ENCODE measurements around the gene ADGRD2.
A peak's percentile ranks its signal among the peaks of the same experiment; 100 is the strongest.

The ADGRD2 gene

DNA sequence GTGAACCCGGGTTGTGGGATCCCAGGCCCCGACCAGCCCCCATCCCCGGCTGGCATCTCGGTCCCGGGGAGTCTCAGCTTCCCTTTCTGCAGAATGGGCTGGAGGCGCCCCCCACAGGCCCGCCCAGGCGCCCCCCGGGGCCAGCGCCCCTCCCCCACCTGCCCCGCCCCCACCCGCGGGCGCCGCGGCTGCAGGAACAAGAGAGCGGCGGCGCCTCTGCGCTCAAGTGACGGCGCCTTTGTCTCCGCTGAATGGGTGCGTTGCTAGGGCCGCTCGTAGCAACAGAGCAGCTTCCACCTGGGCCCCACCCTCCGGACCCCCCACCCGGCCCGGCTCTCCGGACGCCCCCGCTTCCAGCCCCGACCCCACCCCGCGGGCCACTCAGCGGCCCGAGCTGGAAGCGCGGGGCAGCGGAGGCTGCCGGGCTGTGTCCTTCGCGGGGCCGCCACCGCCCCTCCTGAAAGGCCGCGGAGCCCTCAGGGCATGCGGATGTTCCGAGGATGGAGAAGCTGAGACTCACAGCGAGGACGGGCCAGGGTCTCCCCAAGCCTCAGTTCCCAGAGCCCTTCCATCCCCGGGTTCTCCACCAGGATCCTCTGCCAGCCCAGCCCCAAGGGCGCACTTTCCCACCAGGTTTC is 27.5 kb downstream of the ADGRD2 start:
- H3K4me3 ChIP-seq (ENCODE audit: low read depth, low read length): peak overlapping the region; percentile 13

- no peak overlapping the region for H3K4me3 ChIP-seq (ENCODE audit: low read depth, low read length)
Observed at GRCh38 chr9:124478354-124478753, 28.1 kb downstream of the ADGRD2 start.

DNA sequence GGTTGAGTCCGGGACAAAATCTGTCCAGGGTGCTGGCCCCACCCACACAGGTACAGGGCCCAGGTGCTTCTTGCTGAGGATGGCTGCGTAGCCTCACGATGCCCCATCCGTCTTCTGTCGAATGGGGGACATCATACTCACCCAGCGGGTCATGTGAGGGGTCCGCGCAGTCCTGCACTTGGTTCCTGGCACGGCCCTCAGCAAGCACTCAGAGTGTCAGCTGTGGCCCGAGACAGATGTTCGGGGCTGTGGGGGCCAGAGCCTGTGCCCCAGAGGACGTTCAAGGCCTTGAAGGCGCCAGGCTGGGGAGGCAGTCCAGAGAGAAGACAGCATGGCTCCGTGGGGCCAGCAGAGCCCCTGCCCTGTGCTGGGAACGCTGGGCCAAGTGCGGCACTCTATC is 29.1 kb downstream of the ADGRD2 start:
- H3K4me3 ChIP-seq (ENCODE audit: low read depth, low read length): no peak overlapping the region

DNA sequence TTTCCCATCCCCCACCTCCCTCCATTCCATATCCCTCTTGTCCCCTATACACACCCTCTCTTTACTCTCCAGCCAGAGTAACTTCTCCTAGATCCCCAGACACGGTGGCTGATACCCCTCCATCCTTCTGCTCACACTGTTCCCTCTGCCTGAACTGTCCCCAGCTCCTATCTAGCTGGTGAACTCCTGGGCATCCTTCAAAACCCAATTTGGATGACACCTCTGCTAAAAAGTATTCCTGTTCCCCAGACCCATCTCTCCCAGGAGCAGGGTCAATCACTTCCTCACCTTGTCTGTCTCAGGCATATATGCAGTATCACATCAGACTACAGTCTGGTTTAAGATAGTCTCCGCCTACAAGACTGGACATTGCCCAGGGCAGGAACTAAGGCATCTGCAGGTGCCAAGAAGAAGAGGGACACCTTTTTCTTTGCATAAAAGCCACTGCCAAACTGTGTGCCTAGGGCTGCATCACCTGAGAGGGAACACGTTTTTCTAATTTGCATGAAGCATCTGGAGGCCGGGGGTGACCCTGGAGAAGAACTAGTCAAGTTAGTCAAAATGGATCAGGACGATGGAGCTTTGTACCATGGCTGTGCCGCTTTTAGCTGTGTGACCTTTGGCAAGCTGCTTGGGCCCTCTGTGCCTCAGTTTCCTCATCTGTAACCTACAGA is 29.8 kb downstream of the ADGRD2 start:
- no peak overlapping the region for H3K4me3 ChIP-seq (ENCODE audit: low read depth, low read length)

DNA sequence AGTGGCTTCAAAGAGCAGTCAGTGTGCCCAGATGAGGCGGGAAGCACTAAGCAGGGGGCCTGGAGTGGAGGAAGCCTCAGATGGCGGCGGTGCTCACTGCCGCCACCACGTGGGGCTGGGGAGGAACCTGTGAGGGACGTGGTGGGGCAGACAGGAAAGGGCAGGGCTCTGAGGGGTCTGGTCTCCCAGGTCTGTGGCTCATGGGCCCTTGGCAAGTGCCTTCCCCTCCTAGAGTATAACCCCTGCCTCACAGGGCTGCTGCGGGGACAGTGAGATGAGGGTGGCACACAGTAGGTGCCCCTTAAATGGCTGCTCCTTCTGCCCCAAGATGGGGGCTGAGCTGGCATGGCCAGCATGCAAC is 30.4 kb downstream of the ADGRD2 start:
- H3K4me3 ChIP-seq (ENCODE audit: low read depth, low read length): no peak overlapping the region

DNA sequence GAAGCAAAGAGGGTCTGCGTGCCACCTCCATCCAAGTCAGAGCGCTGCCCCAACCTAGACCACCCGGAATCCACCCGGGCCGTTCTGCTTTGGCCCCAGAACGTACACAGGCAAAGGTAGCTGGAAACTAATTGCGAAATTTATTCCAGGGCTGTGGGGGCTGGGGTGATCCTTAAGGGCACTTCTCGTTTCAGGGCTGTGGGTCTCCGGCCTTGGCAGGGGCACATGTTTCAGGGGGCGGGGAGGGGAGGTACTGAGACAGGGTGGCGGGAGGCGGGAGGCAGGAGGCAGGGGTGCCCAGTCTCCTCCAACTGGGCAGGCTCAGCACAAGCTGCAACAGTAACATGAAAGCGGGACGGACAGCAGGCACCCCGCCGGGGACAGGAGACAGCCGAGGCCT is 30.9 kb downstream of the ADGRD2 start:
- no peak overlapping the region for H3K4me3 ChIP-seq (ENCODE audit: low read depth, low read length)

- no peak overlapping the region for H3K4me3 ChIP-seq (ENCODE audit: low read depth, low read length)
Observed at GRCh38 chr9:124482431-124483031, 32.3 kb downstream of the ADGRD2 start.

DNA sequence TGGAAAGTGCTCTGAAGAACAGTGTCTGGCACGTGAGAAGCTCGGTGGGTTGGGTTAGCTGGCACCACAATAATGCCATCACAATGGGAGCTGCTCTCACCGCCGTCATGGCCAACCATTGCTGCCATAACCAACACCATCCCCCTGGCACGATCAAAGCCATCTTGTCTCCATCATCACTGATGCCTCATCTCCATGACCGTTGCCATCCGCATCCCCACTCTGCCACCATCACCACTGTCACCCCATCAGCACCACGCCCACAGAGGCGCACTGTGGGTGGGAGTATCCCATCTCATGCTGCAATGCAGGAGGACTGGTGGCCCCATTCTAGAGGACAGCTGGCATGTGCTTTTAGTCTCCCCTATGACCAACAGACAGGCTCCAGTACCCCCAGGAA is 33.2 kb downstream of the ADGRD2 start:
- H3K4me3 ChIP-seq (ENCODE audit: low read depth, low read length): no peak overlapping the region

DNA sequence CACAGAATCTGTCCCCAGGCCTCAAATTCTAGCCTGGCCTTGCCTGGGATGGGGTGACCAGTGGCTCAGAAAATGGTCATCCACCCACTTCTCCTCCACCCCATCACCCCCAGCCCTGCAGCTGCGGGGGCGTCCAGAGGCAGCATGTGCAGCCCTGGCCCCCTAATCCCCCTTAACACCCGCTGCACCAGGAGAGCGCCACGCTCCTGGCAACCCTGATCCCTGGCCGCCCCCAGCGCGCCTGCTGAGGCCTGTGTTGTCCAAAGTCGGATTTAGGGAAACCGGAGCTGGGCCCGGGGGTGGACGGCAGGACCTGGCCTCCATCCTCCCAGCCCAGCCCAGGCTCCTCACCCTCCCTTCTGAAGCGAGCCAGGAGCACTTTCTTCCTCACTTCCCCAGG is 35.0 kb downstream of the ADGRD2 start:
- no peak overlapping the region for H3K4me3 ChIP-seq (ENCODE audit: low read depth, low read length)

DNA sequence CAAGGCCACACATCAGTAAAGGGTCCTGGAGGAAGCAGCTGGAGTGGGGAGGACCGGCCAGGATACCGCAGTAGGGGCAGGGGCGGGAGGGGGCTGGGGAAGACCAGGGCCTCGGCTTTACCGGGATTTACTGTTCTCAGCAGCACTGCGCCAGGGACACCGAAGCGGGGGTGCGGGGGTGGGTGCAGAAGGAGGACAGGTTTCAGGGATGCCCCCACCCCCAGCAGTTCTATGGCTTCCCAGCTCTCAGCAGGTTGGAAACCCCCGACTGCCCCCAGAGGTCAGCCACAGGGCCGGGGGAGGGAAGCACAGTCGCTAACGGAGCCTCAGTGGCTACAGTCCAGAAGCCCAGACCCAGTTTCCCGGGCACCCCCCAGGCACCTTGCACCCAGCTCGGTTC is 35.7 kb downstream of the ADGRD2 start:
- H3K4me3 ChIP-seq (ENCODE audit: low read depth, low read length): no peak overlapping the region

GRCh38 chr9:124486778-124487259 is 36.6 kb downstream of the ADGRD2 start:
- no peak overlapping the region for H3K4me3 ChIP-seq (ENCODE audit: low read depth, low read length)

- no peak overlapping the region for H3K4me3 ChIP-seq (ENCODE audit: low read depth, low read length)
Observed at GRCh38 chr9:124487260-124488182, 37.3 kb downstream of the ADGRD2 start.

DNA sequence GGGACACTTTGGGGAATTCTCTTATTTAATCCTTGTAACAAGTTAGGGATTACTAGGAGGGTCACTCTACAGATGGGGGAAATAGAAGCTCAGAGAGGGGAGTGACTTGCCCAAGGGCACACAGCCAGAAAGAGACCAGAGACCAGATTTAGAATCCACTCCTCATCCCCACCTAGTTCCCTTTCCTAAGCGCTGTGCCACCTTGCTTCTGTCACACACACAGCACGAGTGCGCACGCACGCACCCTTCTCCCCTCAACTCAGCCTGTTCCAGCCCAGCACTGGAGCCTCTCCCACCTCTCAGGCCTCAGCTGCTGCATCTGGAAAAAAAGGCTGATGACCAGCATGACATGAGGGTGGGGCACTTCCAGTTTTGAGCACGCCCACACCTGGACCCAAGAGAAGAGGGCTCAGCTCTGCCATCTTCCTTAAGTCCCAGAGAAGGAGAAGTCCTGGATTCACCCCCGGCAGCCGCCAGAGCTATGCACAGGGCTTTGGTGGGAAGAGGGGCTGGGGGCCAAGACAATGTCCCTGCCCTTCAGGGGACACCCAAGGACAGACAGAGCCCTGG is 38.5 kb downstream of the ADGRD2 start:
- no peak overlapping the region for H3K4me3 ChIP-seq (ENCODE audit: low read depth, low read length)

DNA sequence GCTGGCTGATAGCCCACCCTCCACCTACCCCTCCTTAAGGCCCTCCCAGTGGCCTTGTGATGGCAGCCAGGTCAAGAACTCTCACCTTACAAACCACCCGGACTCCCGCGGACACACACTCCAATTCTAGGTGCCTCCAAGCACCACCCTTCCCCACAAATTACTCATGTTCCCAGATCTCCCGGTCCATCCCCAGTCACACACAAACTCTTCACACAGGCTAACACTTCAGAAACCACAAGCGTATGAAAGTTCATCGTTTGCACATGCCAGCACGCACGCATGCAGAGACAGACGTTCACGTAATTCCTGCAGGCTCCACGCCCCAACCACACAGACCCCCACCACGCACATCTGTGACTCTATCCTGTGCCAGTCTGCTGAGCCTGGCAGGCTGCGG is 39.0 kb downstream of the ADGRD2 start:
- H3K4me3 ChIP-seq (ENCODE audit: low read depth, low read length): no peak overlapping the region

- H3K4me3 ChIP-seq (ENCODE audit: low read depth, low read length): no peak overlapping the region
Observed at GRCh38 chr9:124490004-124490403, 39.8 kb downstream of the ADGRD2 start.

GRCh38 chr9:124491049-124491975 is 41.1 kb downstream of the ADGRD2 start:
- H3K4me3 ChIP-seq (ENCODE audit: low read depth, low read length): no peak overlapping the region

DNA sequence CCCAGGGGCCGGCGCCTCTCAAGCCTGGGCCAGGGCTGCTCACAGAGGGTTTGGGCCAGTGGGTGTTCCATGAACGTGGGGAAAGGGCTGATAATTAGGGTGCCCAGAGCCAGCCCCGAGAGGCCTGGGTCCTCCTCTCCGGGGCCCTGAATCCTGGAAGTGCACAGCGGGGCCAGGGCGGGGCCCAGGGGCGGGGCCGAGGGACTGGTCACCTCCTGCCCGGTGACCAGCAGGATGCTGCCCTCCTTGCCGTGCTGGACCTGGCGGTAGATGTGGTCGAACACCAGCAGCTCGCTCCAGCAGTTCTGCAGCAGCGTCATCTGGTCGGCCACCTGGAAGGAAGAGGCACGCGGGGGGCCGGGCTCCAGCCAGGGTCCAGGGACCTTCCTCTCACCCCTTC is 42.6 kb downstream of the ADGRD2 start:
- no peak overlapping the region for H3K4me3 ChIP-seq (ENCODE audit: low read depth, low read length)

DNA sequence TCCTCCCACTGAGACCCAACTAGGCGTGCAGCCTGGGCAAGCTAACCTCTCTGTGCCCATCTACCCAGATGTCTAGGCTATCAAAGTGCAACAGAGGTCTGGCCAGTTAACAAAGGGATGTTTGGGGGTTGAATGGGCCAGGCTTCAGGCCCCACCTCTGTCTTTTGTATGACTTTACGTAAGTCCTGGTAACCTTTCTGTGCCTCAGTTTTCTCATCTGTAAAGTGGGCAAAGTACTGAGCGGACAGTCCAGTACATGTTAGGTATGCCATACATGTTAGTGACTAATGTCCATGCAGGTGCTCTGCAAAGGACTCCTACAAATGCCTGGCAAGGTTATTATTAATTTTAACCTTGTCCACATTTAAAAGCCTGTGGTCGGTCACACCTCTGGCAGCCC is 43.0 kb downstream of the ADGRD2 start:
- no peak overlapping the region for H3K4me3 ChIP-seq (ENCODE audit: low read depth, low read length)

DNA sequence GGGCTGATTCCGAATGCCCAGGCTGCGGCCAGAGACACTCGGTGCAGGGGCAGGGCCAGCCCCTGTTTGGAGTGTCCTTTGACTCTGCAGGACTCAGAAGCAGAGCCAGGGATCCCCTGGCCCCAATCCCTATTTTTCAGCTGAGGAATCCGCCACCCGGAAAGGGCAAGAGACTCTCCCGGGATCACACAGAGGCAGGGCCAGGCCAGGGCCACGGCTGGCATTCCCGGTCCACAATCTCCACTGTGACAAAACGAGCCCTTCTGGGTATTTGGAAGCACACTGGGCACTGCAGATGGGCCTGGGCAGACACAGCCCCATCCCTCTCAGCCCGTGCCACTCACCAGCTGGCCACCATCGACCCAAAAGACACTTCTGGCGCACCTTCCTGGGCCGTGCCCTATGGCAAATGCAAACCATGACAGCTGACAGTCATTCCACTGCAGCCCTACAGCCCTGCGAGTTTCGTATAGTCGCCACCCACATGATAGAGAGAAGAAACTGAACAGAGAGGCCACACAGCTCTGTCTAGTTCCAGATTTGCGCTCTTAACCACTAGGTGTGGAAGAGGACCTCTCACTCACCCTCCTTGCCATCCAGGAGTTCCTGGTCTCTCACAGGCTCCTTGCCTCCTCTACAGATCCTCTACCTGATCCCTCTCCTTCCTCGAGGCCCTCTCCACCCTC is 43.7 kb downstream of the ADGRD2 start:
- no peak overlapping the region for H3K4me3 ChIP-seq (ENCODE audit: low read depth, low read length)

All from iPS-11a (cell line).